SK-N-SH treated with all-trans-retinoic acid at 6 μM for 48 hours (cell line): ENCODE measurements around the gene NEURL1B.

Experiments
- ARNTL ChIP-seq: fragments of 450-650 bp; formaldehyde crosslinking; IDR thresholded peaks from 2 replicates; pipeline ENCODE4 v1.5.0; 2020; ENCODE audit warnings: low read depth, mild to moderate bottlenecking, moderate library complexity, borderline replicate concordance
- GLIS3 ChIP-seq: fragments of 250-450 bp; sonication (Bioruptor Pico); IDR thresholded peaks from 2 replicates; pipeline ENCODE4 v1.5.0; 2020; ENCODE audit warnings: mild to moderate bottlenecking, moderate library complexity
- ZNF70 ChIP-seq: fragments of 450-650 bp; formaldehyde crosslinking; IDR thresholded peaks from 2 replicates; pipeline ENCODE4 v1.5.0; 2020; ENCODE audit warnings: mild to moderate bottlenecking, moderate library complexity
- TF ChIP-seq, protein P1 (sequence below): fragments of 250-450 bp; sonication (Bioruptor Pico); IDR thresholded peaks from 2 replicates; pipeline ENCODE4 v1.5.1; 2021; ENCODE audit warnings: mild to moderate bottlenecking, moderate library complexity
- TF ChIP-seq, protein P2 (sequence below): fragments of 250-450 bp; sonication (Bioruptor Pico); IDR thresholded peaks from 2 replicates; pipeline ENCODE4 v1.5.0; 2020; ENCODE audit warnings: mild to moderate bottlenecking, moderate library complexity
- TF ChIP-seq, protein P3 (sequence below): fragments of 250-450 bp; sonication (Bioruptor Pico); IDR thresholded peaks from 2 replicates; pipeline ENCODE4 v1.8.0; 2020; ENCODE audit warnings: mild to moderate bottlenecking, moderate library complexity, borderline replicate concordance
- TF ChIP-seq, protein P4 (sequence below): fragments of 250-450 bp; sonication (Bioruptor Pico); IDR thresholded peaks from 2 replicates; pipeline ENCODE4 v1.5.1; 2020; ENCODE audit warnings: low read depth, mild to moderate bottlenecking, moderate library complexity

DNA sequence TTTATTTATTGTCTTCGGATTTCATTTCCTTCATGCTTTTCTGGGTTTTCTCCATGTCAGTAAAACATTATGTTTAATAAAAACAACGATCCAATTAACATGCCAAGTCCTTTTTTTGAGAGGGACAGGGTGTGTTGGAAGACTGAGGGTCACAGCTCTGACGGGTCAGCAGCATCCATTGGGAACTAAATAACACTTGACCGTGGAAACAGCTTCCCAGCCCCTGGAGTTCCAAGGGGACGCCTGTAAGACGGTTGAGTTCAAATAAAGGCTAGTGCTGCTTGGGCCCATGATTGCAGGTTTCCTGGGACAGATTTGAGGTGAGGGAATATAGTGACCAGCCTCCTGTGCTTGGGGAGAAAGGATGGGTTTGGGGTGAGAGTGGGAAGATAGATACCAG, 30.4 kb upstream of the NEURL1B start:
- TF ChIP-seq, protein P1, sequence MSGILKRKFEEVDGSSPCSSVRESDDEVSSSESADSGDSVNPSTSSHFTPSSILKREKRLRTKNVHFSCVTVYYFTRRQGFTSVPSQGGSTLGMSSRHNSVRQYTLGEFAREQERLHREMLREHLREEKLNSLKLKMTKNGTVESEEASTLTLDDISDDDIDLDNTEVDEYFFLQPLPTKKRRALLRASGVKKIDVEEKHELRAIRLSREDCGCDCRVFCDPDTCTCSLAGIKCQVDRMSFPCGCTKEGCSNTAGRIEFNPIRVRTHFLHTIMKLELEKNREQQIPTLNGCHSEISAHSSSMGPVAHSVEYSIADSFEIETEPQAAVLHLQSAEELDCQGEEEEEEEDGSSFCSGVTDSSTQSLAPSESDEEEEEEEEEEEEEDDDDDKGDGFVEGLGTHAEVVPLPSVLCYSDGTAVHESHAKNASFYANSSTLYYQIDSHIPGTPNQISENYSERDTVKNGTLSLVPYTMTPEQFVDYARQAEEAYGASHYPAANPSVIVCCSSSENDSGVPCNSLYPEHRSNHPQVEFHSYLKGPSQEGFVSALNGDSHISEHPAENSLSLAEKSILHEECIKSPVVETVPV (CRISPR knock-in tag) = no peak
- TF ChIP-seq, protein P2, sequence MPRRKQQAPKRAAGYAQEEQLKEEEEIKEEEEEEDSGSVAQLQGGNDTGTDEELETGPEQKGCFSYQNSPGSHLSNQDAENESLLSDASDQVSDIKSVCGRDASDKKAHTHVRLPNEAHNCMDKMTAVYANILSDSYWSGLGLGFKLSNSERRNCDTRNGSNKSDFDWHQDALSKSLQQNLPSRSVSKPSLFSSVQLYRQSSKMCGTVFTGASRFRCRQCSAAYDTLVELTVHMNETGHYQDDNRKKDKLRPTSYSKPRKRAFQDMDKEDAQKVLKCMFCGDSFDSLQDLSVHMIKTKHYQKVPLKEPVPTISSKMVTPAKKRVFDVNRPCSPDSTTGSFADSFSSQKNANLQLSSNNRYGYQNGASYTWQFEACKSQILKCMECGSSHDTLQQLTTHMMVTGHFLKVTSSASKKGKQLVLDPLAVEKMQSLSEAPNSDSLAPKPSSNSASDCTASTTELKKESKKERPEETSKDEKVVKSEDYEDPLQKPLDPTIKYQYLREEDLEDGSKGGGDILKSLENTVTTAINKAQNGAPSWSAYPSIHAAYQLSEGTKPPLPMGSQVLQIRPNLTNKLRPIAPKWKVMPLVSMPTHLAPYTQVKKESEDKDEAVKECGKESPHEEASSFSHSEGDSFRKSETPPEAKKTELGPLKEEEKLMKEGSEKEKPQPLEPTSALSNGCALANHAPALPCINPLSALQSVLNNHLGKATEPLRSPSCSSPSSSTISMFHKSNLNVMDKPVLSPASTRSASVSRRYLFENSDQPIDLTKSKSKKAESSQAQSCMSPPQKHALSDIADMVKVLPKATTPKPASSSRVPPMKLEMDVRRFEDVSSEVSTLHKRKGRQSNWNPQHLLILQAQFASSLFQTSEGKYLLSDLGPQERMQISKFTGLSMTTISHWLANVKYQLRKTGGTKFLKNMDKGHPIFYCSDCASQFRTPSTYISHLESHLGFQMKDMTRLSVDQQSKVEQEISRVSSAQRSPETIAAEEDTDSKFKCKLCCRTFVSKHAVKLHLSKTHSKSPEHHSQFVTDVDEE (CRISPR knock-in tag) = no peak
- TF ChIP-seq ARNTL (CRISPR knock-in tag) (no peak), ZNF70 (CRISPR knock-in tag) (no peak), GLIS3 (no peak)
- TF ChIP-seq, protein P3, sequence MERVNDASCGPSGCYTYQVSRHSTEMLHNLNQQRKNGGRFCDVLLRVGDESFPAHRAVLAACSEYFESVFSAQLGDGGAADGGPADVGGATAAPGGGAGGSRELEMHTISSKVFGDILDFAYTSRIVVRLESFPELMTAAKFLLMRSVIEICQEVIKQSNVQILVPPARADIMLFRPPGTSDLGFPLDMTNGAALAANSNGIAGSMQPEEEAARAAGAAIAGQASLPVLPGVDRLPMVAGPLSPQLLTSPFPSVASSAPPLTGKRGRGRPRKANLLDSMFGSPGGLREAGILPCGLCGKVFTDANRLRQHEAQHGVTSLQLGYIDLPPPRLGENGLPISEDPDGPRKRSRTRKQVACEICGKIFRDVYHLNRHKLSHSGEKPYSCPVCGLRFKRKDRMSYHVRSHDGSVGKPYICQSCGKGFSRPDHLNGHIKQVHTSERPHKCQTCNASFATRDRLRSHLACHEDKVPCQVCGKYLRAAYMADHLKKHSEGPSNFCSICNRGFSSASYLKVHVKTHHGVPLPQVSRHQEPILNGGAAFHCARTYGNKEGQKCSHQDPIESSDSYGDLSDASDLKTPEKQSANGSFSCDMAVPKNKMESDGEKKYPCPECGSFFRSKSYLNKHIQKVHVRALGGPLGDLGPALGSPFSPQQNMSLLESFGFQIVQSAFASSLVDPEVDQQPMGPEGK (CRISPR knock-in tag) = no peak
- TF ChIP-seq, protein P4, sequence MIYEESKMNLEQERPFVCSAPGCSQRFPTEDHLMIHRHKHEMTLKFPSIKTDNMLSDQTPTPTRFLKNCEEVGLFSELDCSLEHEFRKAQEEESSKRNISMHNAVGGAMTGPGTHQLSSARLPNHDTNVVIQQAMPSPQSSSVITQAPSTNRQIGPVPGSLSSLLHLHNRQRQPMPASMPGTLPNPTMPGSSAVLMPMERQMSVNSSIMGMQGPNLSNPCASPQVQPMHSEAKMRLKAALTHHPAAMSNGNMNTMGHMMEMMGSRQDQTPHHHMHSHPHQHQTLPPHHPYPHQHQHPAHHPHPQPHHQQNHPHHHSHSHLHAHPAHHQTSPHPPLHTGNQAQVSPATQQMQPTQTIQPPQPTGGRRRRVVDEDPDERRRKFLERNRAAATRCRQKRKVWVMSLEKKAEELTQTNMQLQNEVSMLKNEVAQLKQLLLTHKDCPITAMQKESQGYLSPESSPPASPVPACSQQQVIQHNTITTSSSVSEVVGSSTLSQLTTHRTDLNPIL (CRISPR knock-in tag) = no peak
